22Rv1 (cell line): ENCODE measurements around the gene CCDC30.

Experiments used
- CTCF ChIP-seq: fragments of 450-650 bp; IDR thresholded peaks from 2 replicates; pipeline ENCODE4 v1.5.1; 2017; ENCODE audit warnings: mild to moderate bottlenecking
- ZFX ChIP-seq: fragments of 450-650 bp; IDR thresholded peaks from 2 replicates; pipeline ENCODE4 v1.6.1; 2017; ENCODE audit warnings: antibody characterized with exemption, borderline replicate concordance

GRCh38 chr1:42674682-42675081, 211.6 kb downstream of the CCDC30 start:
- TF ChIP-seq CTCF, result no peak
- no peak for TF ChIP-seq ZFX
